Hepatocyte (in vitro differentiated cells): ENCODE data around the gene MAIP1.
"Not testable (repeated sequence)": the region's sequence is repeated elsewhere in the genome, so short reads cannot be mapped to it uniquely, and the experiment has no call there.

ENCODE experiments used
- EZH2 ChIP-seq: fragments of 200-600 bp; sonication (generic); IDR thresholded peaks from 2 replicates; pipeline ENCODE4 v1.6.1; 2016; ENCODE audit warnings: antibody characterized with exemption, mild to moderate bottlenecking, borderline replicate concordance
- TF ChIP-seq, protein P1 (sequence below): fragments of 200-600 bp; sonication (generic); IDR thresholded peaks from 2 replicates; pipeline ENCODE4 v1.5.1; 2016; ENCODE audit warnings: antibody characterized with exemption, mild to moderate bottlenecking; ENCODE audit not compliant: poor library complexity

DNA sequence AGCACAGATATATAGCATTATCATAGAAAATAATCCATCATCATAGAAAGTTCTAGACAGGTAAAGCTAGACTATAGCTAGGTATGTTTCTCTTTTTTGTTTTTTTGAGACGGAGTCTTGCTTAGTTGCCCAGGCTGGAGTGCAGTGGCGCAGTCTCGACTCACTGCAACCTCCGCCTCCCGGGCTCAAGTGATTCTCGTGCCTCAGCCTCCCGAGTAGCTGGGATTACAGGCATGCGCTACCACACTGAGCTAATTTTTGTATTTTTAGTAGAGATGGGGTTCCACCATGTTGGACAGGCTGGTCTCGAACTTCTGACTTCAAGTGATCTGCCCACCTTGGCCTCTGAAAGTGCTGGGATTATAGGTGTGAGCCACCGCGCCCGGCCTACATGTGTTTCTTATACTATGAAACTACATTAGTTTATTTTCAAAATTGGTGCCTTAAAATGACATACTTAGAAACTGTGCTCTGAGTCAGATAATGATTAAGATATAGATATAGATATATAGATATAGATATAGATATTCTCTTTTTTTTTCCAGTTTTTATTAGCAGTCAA, 42.7 kb upstream of the MAIP1 start:
- TF ChIP-seq, protein P1, sequence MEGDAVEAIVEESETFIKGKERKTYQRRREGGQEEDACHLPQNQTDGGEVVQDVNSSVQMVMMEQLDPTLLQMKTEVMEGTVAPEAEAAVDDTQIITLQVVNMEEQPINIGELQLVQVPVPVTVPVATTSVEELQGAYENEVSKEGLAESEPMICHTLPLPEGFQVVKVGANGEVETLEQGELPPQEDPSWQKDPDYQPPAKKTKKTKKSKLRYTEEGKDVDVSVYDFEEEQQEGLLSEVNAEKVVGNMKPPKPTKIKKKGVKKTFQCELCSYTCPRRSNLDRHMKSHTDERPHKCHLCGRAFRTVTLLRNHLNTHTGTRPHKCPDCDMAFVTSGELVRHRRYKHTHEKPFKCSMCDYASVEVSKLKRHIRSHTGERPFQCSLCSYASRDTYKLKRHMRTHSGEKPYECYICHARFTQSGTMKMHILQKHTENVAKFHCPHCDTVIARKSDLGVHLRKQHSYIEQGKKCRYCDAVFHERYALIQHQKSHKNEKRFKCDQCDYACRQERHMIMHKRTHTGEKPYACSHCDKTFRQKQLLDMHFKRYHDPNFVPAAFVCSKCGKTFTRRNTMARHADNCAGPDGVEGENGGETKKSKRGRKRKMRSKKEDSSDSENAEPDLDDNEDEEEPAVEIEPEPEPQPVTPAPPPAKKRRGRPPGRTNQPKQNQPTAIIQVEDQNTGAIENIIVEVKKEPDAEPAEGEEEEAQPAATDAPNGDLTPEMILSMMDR = not testable (repeated sequence)
- TF ChIP-seq EZH2 = not testable (repeated sequence)
